A549 (cell line): ENCODE measurements around the gene UGT1A7. TPM values are rescaled to one million over a fixed set of nuclear protein-coding genes. Genes with fewer than 3 reads are reported as not detected.

Experiments
- ATAC-seq, 2 experiments: fragments of 200-7000 bp in 1 of 2; fragments of >200 bp in 1 of 2; cut with Nextera tagmentation in 1 of 2; cut with Tn5 transposase in 1 of 2; 3 replicates each; pipeline versions ENCODE4 v1.8.0 to v1.9.1; 2018 to 2020; ENCODE audit warnings: mild to moderate bottlenecking in 1 of 2, moderate library complexity in 1 of 2
- CTCF ChIA-PET: fragments of 300-600 bp; sonication (Branson Sonifier 250); formaldehyde crosslinking; extraction: SDS; loops from one replicate; lab custom pipeline; 2021; ENCODE audit warnings: antibody characterized with exemption, inconsistent platforms; lab: Yijun Ruan, JAX
- POLR2A ChIA-PET: fragments of 350-600 bp; formaldehyde crosslinking; extraction: SDS; loops from one replicate; lab custom pipeline; 2021; ENCODE audit warnings: antibody characterized with exemption, inconsistent platforms; lab: Yijun Ruan, JAX
- DNase-seq, 2 experiments: peaks; one replicate each; pipeline versions ENCODE4 v3.0.0 to v3.0.0-alpha.2; 2011 to 2016; ENCODE audit warnings: low read depth in 1 of 2, low spot score in 1 of 2
- FAIRE-seq: peaks from 2 replicates; lab custom pipeline; 2011; peaks lifted over from hg19 to GRCh38; lab: Jason Lieb, UNC
- H3K27ac ChIP-seq, 2 experiments: fragments of >200 bp; sonication (Bioruptor Twin); formaldehyde crosslinking; 3 replicates each; pipeline ENCODE4 v1.5.1; 2016 to 2017
- H3K4me1 ChIP-seq: fragments of >200 bp; sonication (Bioruptor Twin); formaldehyde crosslinking; 3 replicates; pipeline ENCODE4 v1.6.1; 2016
- H3K4me2 ChIP-seq: fragments of >200 bp; sonication (Bioruptor Twin); formaldehyde crosslinking; 3 replicates; pipeline ENCODE4 v1.6.1; 2016
- H3K4me3 ChIP-seq: fragments of >200 bp; sonication (Bioruptor Twin); formaldehyde crosslinking; 3 replicates; pipeline ENCODE4 v1.5.1; 2016
- H3K9me3 ChIP-seq: fragments of >200 bp; sonication (Bioruptor Twin); formaldehyde crosslinking; 3 replicates; pipeline ENCODE4 v1.6.1; 2016
- BHLHE40 ChIP-seq: IDR thresholded peaks from 2 replicates; pipeline ENCODE4 v1.6.1; 2012; ENCODE audit warnings: low read depth, low read length, inconsistent platforms
- CBX2 ChIP-seq: fragments of 200-600 bp; sonication (generic); IDR thresholded peaks from 2 replicates; pipeline ENCODE4 v1.6.1; 2016; ENCODE audit warnings: low read depth, mild to moderate bottlenecking, borderline replicate concordance
- CBX8 ChIP-seq: fragments of 200-600 bp; sonication (generic); IDR thresholded peaks from 2 replicates; pipeline ENCODE4 v1.6.1; 2016
- CEBPB ChIP-seq, 2 experiments: fragments of >200 bp in 1 of 2; sonication (Bioruptor Twin) in 1 of 2; formaldehyde crosslinking in 1 of 2; IDR thresholded peaks; 2 replicates each; pipeline ENCODE4 v1.6.1; 2012 to 2016
- CHD4 ChIP-seq: fragments of 200-600 bp; sonication (generic); IDR thresholded peaks from 2 replicates; pipeline ENCODE4 v1.6.1; 2016; ENCODE audit warnings: antibody characterized with exemption, mild to moderate bottlenecking, borderline replicate concordance
- EHMT2 ChIP-seq: fragments of 200-600 bp; sonication (generic); IDR thresholded peaks from 2 replicates; pipeline ENCODE4 v1.6.1; 2016; ENCODE audit warnings: antibody characterized with exemption, low read depth, mild to moderate bottlenecking, moderate library complexity
- FOSB ChIP-seq: fragments of 250-450 bp; sonication (Bioruptor Pico); IDR thresholded peaks from 2 replicates; pipeline ENCODE4 v1.5.0; 2020; ENCODE audit warnings: mild to moderate bottlenecking, moderate library complexity
- GATA3 ChIP-seq: IDR thresholded peaks from 2 replicates; pipeline ENCODE4 v1.6.1; 2012; ENCODE audit warnings: borderline replicate concordance
- HDAC2 ChIP-seq: fragments of 200-600 bp; sonication (generic); IDR thresholded peaks from 2 replicates; pipeline ENCODE4 v1.6.1; 2016
- HEYL ChIP-seq: fragments of 250-450 bp; sonication (Bioruptor Pico); IDR thresholded peaks from 2 replicates; pipeline ENCODE4 v1.8.0; 2021; ENCODE audit warnings: mild to moderate bottlenecking, moderate library complexity
- HOXB5 ChIP-seq: fragments of 250-450 bp; sonication (Bioruptor Pico); IDR thresholded peaks from 2 replicates; pipeline ENCODE4 v1.5.0; 2020; ENCODE audit warnings: mild to moderate bottlenecking, moderate library complexity
- JUN ChIP-seq, 2 experiments: fragments of >200 bp; sonication (Bioruptor Twin); formaldehyde crosslinking; IDR thresholded peaks; 2 replicates in 1 of 2; 3 replicates in 1 of 2; pipeline ENCODE4 v1.6.1; 2016 to 2017
- KDM1A ChIP-seq: fragments of 200-600 bp; sonication (generic); IDR thresholded peaks from 2 replicates; pipeline ENCODE4 v1.6.1; 2016; ENCODE audit warnings: low read depth, mild to moderate bottlenecking
- KDM5A ChIP-seq: fragments of 200-600 bp; sonication (generic); IDR thresholded peaks from 2 replicates; pipeline ENCODE4 v1.6.1; 2016; ENCODE audit warnings: antibody characterized with exemption, mild to moderate bottlenecking
- MYC ChIP-seq: IDR thresholded peaks from 2 replicates; pipeline ENCODE4 v1.6.1; 2012; ENCODE audit warnings: mild to moderate bottlenecking, inconsistent platforms, low read length, improper control_type of control experiment, borderline replicate concordance
- NPAS2 ChIP-seq: fragments of 250-450 bp; sonication (Bioruptor Pico); IDR thresholded peaks from 2 replicates; pipeline ENCODE4 v1.8.0; 2022; ENCODE audit warnings: mild to moderate bottlenecking, moderate library complexity, borderline replicate concordance
- NR3C1 ChIP-seq: fragments of >200 bp; sonication (Bioruptor Twin); formaldehyde crosslinking; IDR thresholded peaks from 3 replicates; pipeline ENCODE4 v1.6.1; 2017
- POLR2A ChIP-seq: IDR thresholded peaks from 2 replicates; pipeline ENCODE4 v1.6.1; 2012; ENCODE audit warnings: mild to moderate bottlenecking, low read length
- RAD21 ChIP-seq, 2 experiments: fragments of >200 bp in 1 of 2; sonication (Bioruptor Twin) in 1 of 2; formaldehyde crosslinking in 1 of 2; IDR thresholded peaks in 1 of 2; conservative IDR thresholded peaks in 1 of 2; 2 replicates in 1 of 2; 3 replicates in 1 of 2; pipeline ENCODE4 v1.6.1; 2012 to 2018; ENCODE audit warnings: inconsistent platforms in 1 of 2
- RARB ChIP-seq: fragments of 250-450 bp; sonication (Bioruptor Pico); IDR thresholded peaks from 2 replicates; pipeline ENCODE4 v1.8.0; 2021; ENCODE audit warnings: mild to moderate bottlenecking, moderate library complexity
- RFX5 ChIP-seq: fragments of 450-650 bp; IDR thresholded peaks from 2 replicates; pipeline ENCODE4 v1.7.1; 2014; ENCODE audit warnings: antibody characterized with exemption, mild to moderate bottlenecking, moderate library complexity
- RNF2 ChIP-seq: fragments of 200-600 bp; sonication (generic); IDR thresholded peaks from 2 replicates; pipeline ENCODE4 v1.6.1; 2016; ENCODE audit warnings: low read depth, mild to moderate bottlenecking, antibody characterized with exemption, moderate library complexity, borderline replicate concordance
- TFCP2L1 ChIP-seq: fragments of 250-450 bp; sonication (Bioruptor Pico); IDR thresholded peaks from 2 replicates; pipeline ENCODE4 v1.5.0; 2021; ENCODE audit warnings: mild to moderate bottlenecking
- TP53 ChIP-seq: fragments of 250-450 bp; sonication (Bioruptor Pico); IDR thresholded peaks from 2 replicates; pipeline ENCODE4 v1.5.0; 2021; ENCODE audit warnings: mild to moderate bottlenecking, moderate library complexity
- ZC3H11A ChIP-seq: fragments of 450-650 bp; IDR thresholded peaks from 2 replicates; pipeline ENCODE4 v1.6.1; 2014; ENCODE audit warnings: antibody characterized with exemption, mild to moderate bottlenecking
- ZFP36 ChIP-seq: fragments of 450-650 bp; IDR thresholded peaks from 2 replicates; pipeline ENCODE4 v1.6.1; 2014; ENCODE audit warnings: borderline replicate concordance; ENCODE audit not compliant: partially characterized antibody
- ZNF302 ChIP-seq: fragments of 250-450 bp; sonication (Bioruptor Pico); IDR thresholded peaks from 2 replicates; pipeline ENCODE4 v1.9.0; 2021; ENCODE audit warnings: inconsistent platforms, mild to moderate bottlenecking, moderate library complexity
- WGBS: methylation state at CpG from one replicate; pipeline ENCODE4 v1.1.6; 2017; ENCODE audit errors: missing lambda C conversion rate; 5-methylcytosine and 5-hydroxymethylcytosine counted together
- polyA plus RNA-seq, 4 experiments: library from polyadenylated mRNA; depleted of rRNA in 3 of 4; stranded (reverse); fragments of >200 nt; fragmentation: RNase III in 1 of 4; extraction: RNeasy Plus Mini Kit Qiagen cat#74134 plus additional on column Dnase treatment in 1 of 4; gene quantifications; 2 replicates in 3 of 4; 3 replicates in 1 of 4; pipeline ENCODE4 v1.2.3, GENCODE V29; 2011 to 2017
- TF ChIP-seq, protein P1 (sequence below): fragments of >200 bp; sonication (Bioruptor Twin); formaldehyde crosslinking; IDR thresholded peaks from 2 replicates; pipeline ENCODE4 v1.6.1; 2016
- TF ChIP-seq, protein P2 (sequence below): fragments of >200 bp; sonication (Bioruptor Twin); formaldehyde crosslinking; IDR thresholded peaks from 3 replicates; pipeline ENCODE4 v1.5.1; 2016
- TF ChIP-seq, protein P3 (sequence below): fragments of 250-450 bp; sonication (Bioruptor Pico); IDR thresholded peaks from 2 replicates; pipeline ENCODE4 v1.5.0; 2020; ENCODE audit warnings: low read depth, mild to moderate bottlenecking, moderate library complexity
- TF ChIP-seq, protein P4 (sequence below): IDR thresholded peaks from 2 replicates; pipeline ENCODE4 v1.6.1; 2012

UGT1A7 gene
- polyA plus RNA-seq, 2 of the 4 experiments (the other 2 are of a cell fraction) = 8.9 to 9.8 TPM

DNA sequence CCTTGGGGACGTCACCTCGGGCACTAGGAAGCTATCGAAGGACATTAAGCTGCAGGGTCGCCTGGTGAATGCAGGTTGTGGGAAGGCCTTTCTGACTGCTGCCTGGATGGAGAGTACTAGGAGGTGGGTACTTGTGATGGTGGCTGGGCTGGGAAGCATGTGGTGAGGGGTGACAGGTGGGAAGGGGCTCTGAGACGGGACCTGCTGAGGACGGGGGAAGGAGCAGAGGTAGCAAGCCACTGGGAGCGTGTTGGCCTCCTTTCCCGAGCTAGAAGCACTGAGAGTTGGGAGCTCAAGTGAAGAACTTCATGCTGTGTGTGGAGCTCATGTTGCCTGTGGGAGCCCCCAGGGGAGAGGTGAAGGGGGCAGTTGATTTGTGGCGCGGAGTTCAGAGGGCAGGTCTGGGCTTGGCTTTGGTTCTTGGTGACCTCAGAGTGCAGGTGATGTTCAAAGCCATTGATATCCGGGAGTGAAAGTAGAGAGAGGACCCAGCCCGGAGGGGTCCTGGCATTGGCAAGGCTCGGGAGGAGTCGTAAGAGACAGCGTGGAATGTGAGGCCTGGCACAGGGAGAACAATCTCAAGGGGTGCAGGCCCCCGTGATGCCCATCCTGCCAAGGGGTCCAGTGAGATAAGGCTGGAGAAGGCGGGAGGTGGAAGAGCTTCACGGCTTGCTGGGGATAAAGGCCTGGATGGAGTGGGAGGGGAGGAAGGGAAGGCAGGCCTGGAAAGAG is 109.6 kb downstream of the UGT1A7 start:
- POLR2A ChIA-PET = no interaction called here
- Histone ChIP-seq H3K27ac (peak overlapping the region in 1 of 2 experiments; percentile 57; a peak in 3 of 6 replicates), H3K4me1 (no peaks in the 10 kb centered on the region), H3K4me2 (no peak overlapping the region), H3K9me3 (no peaks in the 10 kb centered on the region)
- FAIRE-seq (no peak), DNase-seq (no peak)
- CTCF ChIA-PET = interaction anchor here (0.8 kb wide), 1 partner anchor 30 kb away, joined by 3 read pairs; no protein-coding TSS in a partner anchor
- TF ChIP-seq, protein P1, sequence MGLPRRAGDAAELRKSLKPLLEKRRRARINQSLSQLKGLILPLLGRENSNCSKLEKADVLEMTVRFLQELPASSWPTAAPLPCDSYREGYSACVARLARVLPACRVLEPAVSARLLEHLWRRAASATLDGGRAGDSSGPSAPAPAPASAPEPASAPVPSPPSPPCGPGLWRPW = no peak
- TF ChIP-seq, protein P2, sequence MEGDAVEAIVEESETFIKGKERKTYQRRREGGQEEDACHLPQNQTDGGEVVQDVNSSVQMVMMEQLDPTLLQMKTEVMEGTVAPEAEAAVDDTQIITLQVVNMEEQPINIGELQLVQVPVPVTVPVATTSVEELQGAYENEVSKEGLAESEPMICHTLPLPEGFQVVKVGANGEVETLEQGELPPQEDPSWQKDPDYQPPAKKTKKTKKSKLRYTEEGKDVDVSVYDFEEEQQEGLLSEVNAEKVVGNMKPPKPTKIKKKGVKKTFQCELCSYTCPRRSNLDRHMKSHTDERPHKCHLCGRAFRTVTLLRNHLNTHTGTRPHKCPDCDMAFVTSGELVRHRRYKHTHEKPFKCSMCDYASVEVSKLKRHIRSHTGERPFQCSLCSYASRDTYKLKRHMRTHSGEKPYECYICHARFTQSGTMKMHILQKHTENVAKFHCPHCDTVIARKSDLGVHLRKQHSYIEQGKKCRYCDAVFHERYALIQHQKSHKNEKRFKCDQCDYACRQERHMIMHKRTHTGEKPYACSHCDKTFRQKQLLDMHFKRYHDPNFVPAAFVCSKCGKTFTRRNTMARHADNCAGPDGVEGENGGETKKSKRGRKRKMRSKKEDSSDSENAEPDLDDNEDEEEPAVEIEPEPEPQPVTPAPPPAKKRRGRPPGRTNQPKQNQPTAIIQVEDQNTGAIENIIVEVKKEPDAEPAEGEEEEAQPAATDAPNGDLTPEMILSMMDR = no peak
- TF ChIP-seq MYC = no peak
- no peak for TF ChIP-seq BHLHE40
- no peak for TF ChIP-seq ZNF302 (CRISPR knock-in tag)
- TF ChIP-seq RAD21 (conservative IDR thresholded peaks at IDR 0.05 in 1 of 2, IDR thresholded peaks at IDR 0.05 in 1 of 2) = no peak
- no peak for TF ChIP-seq HEYL
- no peak for TF ChIP-seq RNF2
- no peak for TF ChIP-seq EHMT2
- no peak for TF ChIP-seq HOXB5
- TF ChIP-seq NPAS2 = no peak
- TF ChIP-seq TP53 (CRISPR knock-in tag) = no peak
- TF ChIP-seq, protein P3, sequence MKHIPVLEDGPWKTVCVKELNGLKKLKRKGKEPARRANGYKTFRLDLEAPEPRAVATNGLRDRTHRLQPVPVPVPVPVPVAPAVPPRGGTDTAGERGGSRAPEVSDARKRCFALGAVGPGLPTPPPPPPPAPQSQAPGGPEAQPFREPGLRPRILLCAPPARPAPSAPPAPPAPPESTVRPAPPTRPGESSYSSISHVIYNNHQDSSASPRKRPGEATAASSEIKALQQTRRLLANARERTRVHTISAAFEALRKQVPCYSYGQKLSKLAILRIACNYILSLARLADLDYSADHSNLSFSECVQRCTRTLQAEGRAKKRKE (CRISPR knock-in tag) = no peak
- TF ChIP-seq CEBPB (IDR thresholded peaks at IDR 0.05) = no peak
- TF ChIP-seq POLR2A = no peak
- TF ChIP-seq JUN (IDR thresholded peaks at IDR 0.05) = no peak
- TF ChIP-seq GATA3 = no peak
- TF ChIP-seq HDAC2 = no peak
- no peak for TF ChIP-seq CBX8
- TF ChIP-seq, all 56 proteins: peak for 0
- WGBS = 89% methylated on average over 18 of the region's 18 CpGs
- no peak; a peak in 1 of 6 replicates for ATAC-seq
- no peak overlapping the region for H3K4me3 ChIP-seq

DNA sequence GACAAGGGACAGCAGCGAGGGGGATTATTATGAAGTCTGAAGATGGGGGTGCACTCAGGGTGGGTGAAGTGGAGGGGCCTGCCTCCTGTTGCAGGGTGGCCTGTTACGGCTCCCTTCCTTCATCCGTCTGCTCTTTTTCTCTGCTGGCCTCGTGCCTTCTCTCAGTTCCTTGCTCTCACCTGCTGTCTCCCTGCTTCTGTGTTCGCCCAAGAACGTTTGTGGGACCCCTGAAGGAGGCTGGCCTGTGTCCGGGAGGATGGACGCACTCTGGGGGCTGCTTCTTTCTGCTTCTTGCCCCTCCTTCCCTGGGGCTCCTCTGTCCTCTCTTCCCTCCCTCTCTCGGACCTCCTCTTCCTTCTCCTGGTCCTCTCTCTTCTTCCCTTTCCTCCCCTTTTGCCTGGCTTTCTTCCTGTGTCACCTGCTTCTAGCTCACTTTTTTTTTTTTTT is 110.2 kb downstream of the UGT1A7 start:
- POLR2A ChIA-PET = no interaction called here
- TF ChIP-seq RFX5 (no peak), POLR2A (no peak), ZC3H11A (no peak), ZFP36 (no peak), TP53 (CRISPR knock-in tag) (no peak), CHD4 (no peak), FOSB (CRISPR knock-in tag) (no peak), CBX2 (no peak), NR3C1 (no peak), RARB (CRISPR knock-in tag) (no peak), EHMT2 (no peak), KDM1A (no peak), HEYL (no peak), KDM5A (no peak), RAD21 (conservative IDR thresholded peaks at IDR 0.05 in 1 of 2, IDR thresholded peaks at IDR 0.05 in 1 of 2) (no peak), TFCP2L1 (CRISPR knock-in tag) (no peak)
- TF ChIP-seq, protein P4, sequence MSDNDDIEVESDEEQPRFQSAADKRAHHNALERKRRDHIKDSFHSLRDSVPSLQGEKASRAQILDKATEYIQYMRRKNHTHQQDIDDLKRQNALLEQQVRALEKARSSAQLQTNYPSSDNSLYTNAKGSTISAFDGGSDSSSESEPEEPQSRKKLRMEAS = no peak
- FAIRE-seq (no peak), DNase-seq (no peak), ATAC-seq (no peak)
- Histone ChIP-seq H3K4me1 (no peaks in the 10 kb centered on the region), H3K4me2 (no peak overlapping the region), H3K9me3 (no peaks in the 10 kb centered on the region), H3K4me3 (no peak overlapping the region), H3K27ac (peak overlapping the region in 1 of 2 experiments; percentile 57; a peak in 2 of 6 replicates)
- CTCF ChIA-PET = no interaction called here
- 84% methylated on average over 9 of the region's 9 CpGs for WGBS
